GM13976 (cell line): ENCODE data around the gene SAAL1.

Experiments
- DNase-seq: peaks from one replicate; pipeline ENCODE4 v3.0.0; 2012; ENCODE audit warnings: low spot score
- CTCF ChIP-seq: IDR thresholded peaks from 2 replicates; pipeline ENCODE4 v1.5.1; 2012; ENCODE audit warnings: borderline replicate concordance, mild to moderate bottlenecking; ENCODE audit not compliant: insufficient read depth; ENCODE audit errors: extremely low read depth, missing control alignments, control extremely low read depth
- in situ Hi-C: fragments of 300-500 bp; cut with MboI; formaldehyde crosslinking; loops from one replicate; pipeline ENCODE4 v1.12.0; 2022; ENCODE audit warnings: low sequenced_read_pairs, mixed read lengths, inconsistent platforms; ENCODE audit not compliant: unreplicated experiment

The SAAL1 gene

GRCh38 chr11:18108254-18108653, 2.4 kb upstream of the SAAL1 start:
- in situ Hi-C loops, result no loop called here
- no peak for TF ChIP-seq CTCF
- no peak for DNase-seq

GRCh38 chr11:18106688-18107087, 806 bp upstream of the SAAL1 start:
- in situ Hi-C loops, result no loop called here
- no peak for TF ChIP-seq CTCF
- DNase-seq, result no peak

GRCh38 chr11:18105086-18105801, 638 bp downstream of the SAAL1 start:
- in situ Hi-C loops, result no loop called here

GRCh38 chr11:18100926-18101656, 4.8 kb downstream of the SAAL1 start:
- in situ Hi-C loops, result no loop called here
- TF ChIP-seq CTCF, result no peak
- no peak for DNase-seq

More at GRCh38 chr11:18105086-18105801, 638 bp downstream of the SAAL1 start:
- DNase-seq, result no peak
- TF ChIP-seq CTCF, result no peak

- in situ Hi-C loops, result no loop called here
- no peak for DNase-seq
- no peak for TF ChIP-seq CTCF
These were observed 11.9 kb downstream of the SAAL1 start for GRCh38 chr11:18093959-18094358.

- no peak for DNase-seq
- TF ChIP-seq CTCF, result no peak
- in situ Hi-C loops, result no loop called here
These were observed 14.2 kb downstream of the SAAL1 start for GRCh38 chr11:18091731-18092130.
